Central memory CD4-positive, alpha-beta T cell (primary cell): ENCODE data around the gene RHBDL3.

Experiments used
- DNase-seq: peaks from one replicate; pipeline ENCODE4 v3.0.0; 2022

The RHBDL3 gene

DNA sequence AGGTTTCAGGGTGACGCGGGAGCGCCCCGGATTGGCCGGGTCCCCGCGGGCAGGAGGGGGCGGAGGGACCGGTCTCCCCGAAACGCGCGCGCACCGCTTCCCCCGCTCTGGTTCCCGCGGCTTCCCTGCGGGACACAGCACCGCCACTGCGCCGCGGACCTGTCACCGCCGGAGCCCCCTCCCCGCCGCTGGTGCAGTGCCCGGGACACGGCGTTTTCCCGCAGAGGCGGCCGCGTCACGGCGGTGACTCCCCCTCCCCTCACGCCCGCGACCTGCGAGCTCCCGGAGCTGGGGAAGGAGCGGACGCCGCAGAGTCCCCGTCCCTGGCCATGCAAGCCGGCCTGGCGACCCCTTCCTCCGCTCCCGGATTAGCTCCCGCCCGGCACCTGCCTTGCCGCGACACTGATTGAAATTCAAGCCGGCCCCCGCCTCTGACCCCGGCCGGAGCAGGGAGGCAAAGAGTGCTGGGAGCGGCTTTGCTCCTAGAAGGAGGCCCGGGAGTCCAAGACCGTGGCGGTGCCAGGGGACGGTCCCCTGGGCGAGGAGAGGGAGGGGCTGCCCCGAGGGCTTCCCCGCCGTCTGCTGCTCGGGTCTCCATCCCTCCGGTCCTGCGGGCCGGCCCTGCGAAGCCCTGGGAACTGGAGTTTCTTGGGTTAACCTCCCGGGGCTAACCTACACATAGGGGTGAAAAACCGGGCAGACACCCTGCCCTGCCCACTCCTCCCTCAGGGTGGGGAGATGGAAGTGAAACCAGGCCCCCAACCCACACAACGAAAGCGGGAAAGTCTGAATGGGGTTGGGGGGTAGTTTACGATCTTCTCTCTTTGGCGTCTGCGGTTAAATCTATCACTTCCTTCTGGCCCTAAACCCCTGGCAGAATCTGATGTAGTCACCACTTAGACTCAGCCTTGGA, 1.0 kb downstream of the RHBDL3 start:
- DNase-seq = peak; percentile 12

DNA sequence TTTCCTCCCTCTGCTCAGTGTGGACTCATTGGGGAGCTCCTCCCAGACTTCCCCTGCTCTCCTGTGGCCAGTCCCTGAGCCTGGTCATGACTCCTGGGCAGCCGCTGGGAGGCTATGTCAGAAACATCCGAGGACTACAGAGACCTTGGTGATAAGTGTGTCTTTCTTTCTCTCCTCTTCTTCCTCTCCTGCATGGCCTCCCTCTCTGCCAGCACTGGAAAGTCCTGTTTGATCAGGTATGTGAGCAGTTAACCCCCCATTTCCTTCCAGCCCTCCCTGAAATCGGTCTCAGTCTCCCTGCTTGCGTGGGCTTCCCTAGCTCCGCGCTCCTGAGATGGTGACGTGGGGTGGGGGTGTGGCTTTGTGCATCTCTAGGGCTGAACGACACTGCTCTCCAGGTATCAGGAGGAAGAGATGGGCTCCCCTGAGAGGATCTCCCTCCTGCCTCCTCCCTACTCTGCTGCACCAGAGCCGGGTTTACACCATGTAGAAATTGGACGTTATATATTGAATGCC, 2.1 kb downstream of the RHBDL3 start:
- DNase-seq = no peak

DNA sequence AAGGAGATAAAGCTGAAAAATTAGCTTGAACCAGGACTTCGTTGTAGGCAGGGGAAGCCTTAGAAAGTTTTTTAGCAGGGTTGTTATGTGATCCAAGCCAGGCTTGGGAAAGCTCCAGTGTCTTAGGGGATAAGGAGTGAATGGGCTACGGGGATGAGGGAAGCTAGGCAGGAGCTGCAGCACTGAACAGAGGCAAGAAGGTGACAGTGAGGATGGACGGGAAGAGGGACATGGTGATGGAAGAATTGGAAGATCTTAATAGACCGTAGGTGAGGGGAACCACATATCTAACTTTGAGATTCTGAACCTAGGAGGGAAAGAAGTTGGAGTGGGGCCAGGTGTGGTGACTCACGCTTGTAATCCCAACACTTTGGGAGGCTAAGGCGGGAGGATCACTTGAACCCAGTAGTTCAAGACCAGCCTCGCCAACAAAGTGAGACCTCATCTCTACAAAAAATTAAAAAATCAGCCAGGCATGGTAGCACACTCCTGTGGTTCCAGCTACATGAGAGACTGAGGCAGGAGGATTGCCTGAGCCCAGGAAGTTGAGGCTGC, 3.2 kb downstream of the RHBDL3 start:
- no peak for DNase-seq

DNA sequence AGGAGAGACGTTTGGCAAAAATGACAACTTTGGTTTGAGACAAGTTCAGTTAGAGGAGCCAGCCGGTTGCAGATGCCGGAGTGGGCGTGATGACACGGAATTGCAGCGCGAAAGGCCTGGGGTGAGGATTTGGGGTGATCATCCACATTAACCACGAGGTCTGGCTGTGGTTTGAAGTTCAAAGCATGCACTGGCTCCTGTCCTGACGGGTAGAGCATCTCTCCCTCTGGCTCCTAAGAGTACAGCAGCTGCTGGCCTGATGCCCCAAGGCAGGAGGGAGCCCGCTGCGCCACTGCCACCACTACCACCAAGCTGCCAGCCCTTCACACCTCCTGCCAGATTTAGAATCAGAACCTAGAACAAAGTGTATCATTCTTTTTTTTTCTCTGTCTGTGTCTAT, 3.7 kb downstream of the RHBDL3 start:
- DNase-seq = no peak

DNA sequence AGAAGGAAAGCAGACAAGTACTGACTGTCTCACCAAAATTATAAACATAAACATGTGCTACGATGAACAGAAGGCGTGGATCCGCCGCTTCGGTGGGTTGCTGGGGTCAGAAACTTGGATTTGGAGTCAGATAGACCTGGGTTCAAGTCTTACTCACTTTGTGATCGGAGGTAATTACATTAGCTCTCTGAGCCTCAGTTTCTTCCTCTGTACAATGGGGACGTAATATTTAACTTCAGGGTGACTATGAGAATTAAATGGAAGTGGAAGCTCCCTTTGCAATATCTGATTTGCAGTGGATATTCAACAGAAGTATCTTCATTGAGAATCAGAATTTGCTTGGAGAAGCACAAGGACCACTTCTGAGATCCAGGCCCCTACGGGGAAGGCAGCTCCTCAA, 6.2 kb downstream of the RHBDL3 start:
- DNase-seq = no peak

DNA sequence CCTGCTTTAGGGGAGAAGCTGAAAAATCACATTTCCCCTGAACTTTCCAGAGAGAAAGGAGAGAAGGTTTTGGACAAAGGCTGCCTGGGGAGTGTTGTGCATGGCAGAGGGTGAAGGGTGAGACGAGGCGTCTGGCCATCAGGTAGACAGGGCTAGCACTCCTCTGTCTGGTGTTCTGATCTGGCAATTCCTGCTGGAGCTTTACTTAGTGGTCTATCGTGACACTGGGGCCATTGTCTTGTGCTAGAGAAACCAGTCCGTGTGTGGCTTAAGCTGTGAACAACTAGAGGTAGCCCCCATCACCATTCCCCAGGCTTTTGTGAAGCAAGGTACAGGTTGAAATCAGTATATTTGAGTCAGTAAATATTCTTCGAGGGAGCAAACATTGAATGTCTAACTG, 8.5 kb downstream of the RHBDL3 start:
- no peak for DNase-seq

DNA sequence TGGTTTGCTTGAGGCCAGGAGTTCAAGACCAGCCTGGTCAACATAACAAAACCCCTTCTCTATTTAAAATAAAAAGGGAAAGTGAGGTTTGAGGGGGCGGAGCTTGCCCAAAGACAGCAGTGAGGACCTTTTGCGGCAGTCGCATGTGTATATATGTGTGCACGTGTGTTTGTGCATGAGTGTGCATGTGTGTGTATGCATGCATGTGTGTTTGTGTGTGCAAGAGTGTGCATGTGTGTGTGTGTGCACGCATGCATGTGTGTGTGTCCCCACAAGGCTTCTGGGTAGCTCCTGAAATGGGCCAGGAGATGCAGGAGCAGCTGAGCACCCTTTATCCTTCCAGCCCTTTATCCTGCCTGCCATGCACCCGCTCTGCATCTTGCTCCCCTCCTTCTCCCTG, 9.0 kb downstream of the RHBDL3 start:
- no peak for DNase-seq

DNA sequence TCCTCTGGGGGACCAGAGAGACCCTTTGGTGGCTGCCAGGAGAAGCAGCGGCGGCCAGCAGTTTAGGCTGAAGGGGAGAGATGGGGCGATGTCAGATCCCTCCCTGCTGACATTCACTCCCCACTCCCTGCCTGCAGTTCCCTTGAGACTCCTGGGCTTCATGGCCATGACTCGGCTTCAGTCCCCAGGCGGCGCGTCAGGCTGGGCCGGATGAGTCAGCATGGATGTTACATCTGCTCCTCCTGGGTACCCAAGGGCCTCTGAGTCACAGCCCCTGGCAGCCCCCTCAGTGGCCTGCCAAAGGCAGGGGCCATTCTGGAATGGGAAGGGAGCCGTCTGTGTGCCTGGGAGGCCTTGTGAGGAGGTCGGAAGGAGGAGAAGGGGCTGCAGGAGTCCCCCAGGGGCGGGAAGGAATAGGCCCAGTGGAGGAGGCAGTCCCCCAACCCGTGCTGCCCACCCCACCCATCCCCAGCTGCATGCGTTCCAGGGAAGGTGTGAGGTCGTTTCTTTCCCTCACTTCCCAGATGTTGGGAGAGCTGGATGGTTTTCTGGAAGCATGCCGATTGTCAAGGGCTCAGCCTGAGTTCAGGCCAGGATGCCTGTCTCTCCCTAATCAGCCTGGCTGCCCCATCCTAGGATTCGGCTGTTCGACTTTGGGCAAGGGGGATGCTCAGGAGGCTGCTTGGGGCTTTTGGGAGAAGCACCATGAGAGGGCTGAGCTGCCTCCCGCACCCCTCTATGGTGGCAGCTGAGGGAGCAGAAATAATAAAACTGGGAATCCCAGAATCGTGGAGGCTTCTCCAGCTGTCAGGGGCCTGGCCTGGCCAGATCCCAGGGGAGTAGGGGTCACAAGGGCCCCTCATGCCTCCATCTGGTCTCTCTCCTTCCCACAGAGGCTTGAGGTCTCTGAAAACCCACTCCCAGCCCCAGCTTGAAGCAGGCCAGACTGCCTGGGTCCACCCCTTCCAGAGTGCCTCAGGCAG, 9.7 kb downstream of the RHBDL3 start:
- DNase-seq = no peak

DNA sequence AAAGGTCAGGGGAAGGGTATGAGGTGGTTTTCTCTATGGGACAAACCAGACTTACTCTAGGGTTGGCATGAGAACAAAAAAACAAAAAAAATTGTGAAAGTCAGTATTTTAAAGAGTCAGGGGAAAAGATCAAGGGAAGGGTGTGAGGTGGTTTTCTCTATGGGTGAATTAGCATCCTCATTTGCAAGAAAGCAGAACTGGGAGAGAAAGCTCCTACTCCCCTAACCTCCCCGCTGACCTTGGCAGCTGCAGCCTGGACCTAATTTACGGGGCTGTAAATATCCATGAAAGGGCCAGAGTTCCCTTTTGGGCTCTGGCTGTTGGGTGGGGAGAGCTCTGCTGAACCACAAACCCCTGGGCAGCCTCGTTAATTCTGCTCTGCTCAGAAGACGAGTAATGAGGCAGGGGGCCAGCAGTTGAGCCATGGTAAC, 10.6 kb downstream of the RHBDL3 start:
- DNase-seq = no peak

DNA sequence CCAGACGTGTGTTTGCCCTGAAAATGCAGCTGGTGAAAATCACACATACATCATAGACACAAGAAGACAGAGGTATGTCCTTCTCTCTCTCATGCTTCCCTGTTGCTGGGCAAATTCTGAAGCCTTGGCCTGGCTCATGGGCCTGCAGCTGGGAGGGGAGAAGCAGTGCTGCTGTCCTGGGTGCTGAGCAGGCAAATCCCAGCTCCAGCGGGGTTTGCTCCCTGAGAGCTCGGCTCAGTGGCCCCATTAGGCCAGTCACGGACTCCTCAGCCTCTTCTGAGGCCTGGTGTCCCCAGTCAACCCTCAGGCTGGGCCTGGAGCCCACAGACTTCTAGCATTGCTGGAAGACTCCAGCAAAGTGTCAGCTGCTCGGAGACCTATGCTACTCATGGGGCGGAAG, 11.7 kb downstream of the RHBDL3 start:
- DNase-seq = no peak

DNA sequence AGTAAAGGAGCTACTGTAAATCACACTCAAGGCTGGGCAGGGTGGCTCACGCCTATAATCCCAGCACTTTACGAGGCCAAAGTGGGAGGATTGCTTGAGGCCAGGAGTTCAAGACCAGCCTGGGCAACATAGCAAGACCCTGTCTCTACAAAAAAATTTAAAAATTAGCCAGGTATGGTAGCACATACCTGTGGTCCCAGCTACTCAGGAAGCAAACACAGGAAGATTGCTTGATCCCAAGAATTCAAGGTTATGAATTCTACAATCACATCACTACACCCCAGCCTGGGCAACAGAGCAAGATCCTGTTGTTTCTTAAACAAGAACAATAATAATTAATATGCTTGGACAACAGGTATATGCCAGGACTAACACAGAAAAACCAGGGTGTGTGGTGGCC, 13.2 kb downstream of the RHBDL3 start:
- no peak for DNase-seq

DNA sequence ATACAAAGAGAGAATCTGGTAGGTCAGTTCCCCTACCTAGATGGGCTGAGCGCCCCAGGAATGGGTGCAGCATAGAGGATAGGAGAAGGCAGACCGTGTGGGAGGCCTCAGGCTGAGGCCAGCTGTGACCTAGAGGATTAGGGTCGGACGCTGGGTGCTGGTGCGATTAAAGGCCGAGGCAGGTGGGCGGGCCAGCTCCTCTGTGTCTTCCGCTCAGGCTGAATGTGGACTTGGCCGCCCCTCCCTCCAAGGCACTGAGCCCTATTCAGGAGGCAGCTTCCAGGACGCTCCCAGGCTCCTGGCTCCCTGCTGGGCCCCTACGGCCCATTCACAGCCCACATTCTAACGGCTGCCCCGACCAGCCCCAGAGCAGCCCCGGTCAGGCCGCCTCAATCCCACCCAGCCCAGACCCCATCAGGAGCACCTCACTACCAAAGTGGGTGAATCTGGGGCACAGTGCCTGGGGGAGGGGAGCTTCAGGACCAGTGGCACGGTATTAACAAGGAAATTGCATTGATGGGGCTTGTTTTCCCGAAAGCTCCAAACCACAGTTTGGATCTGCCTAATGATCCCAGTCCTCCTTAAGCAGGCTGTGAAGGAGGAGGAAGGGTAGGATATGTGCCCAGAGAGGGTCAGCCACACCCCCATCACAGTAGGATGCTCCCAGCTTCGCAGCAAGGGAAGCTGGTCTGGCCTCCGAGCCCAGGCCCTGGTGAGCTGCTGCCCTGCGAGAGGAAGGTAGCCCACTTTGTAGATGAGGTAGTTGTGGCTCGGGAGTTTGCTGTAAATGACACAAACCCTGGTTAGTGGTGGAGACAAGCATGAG, 14.5 kb downstream of the RHBDL3 start:
- DNase-seq = no peak

DNA sequence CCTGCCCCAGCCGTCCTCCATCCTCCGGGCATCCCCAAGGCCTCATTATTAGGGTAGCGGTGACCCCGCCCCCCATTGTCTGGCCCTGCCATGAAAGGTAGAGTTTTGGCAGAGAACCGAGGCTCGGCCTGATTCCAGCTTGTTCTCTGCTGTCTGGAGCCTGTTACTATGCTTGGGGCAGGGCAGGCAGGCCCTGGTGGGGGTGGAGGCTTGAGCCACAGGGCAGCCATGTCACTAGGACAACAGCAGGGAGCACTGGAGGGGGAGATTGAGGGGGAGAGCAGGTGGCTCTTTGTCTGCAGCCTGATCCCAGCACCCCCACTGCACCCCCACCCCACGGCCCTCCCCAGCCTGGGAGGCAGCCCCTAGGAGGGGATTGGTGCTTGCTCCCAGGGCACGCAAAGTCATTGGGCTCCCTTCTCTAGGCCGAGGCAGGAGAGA, 15.4 kb downstream of the RHBDL3 start:
- DNase-seq = no peak

DNA sequence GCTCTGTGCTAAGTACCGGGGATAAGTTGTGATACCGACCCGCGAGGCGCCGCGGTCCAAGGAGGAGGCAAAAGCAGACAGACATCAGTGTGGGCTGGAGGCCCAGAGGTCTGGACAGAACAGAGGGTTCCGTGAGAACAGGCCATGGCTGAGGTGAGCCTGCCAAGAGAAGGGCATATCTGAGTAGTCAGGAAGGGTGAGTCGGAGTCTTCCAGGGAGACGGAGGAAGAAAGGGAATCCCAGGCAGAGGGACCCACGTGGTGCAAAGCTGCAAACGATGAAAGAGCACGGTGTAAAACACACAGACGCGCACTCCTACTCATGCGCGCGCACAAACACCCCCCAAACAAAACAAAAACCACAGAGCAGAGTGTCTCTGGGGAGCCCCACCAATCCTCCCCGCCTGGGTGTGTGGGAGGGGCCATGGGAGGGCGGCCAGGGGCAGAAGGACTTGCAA, 18.1 kb downstream of the RHBDL3 start:
- DNase-seq = no peak

DNA sequence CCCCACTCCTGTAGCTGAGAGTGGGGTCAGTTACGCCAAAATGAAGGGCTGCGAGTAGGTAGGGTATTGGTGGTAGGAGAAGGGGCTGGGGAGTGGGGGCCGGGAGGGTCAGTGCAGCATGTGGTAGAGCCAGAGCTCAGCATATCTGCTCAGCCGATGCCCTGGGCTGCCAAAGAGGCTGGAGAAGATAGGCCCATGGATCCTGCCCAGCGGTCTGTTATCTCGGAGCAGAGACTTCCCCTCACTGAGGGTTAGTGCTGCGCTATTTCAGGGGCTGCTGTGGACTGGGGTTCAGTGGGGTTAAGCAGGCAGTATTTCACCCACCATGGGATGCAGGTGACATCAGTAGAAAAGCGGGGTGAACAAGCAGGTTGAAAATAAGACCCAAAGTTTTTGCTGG, 19.7 kb downstream of the RHBDL3 start:
- no peak for DNase-seq

DNA sequence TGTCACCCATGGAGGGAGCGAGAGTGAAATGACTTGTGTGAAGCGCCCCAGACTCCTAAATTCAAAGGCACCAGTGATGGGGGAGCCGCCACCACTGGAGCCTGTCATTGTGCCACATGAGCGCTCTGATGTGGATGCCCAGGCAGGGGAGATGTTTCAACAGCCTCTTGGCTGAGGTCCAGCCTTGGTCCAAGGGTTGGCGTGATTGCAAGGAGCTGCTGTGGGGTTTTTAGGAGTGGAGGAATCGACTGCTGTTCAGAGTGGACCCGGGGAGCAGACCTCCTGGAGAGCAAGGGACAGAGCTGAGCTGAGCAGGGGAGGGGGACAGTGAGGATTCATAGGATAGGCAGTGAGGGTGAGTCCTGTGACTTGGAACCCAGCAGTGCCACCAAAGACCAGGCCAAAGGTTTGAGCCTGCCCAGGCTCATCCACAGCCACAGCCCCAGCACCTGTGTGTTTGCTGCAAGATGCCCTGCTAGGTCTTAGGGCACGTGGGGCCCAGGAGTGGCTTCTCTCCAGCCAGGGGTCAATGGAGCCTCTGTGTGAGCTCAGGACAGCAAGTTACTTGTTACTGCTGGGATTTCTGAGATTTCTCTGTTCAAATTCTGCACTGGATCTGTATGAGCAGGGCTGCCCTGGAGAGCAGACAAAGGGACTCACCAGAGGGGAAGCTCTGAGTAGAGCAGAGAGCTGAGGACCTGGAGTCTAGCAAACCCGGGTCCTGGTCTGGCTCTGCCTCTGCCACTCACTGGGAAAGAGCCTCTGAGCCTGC, 20.3 kb downstream of the RHBDL3 start:
- DNase-seq = no peak

DNA sequence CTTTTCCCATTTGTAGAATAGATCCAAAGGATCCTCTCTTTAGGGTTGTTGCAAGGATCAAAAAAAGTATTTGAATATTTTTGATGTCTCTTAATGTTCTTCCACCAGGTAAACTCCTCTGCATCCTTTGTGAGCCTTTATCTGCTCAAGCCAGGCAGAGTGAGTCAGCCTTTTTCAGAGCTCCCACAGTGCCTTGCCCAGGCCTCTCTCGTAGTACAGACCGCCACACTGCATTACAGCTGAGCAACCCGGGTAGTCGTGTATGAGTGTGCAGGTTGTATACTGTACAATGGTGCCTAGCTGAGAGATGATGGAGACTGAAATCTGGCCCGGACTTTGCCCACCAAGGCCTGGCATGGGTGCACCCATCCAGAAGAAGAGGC, 20.9 kb downstream of the RHBDL3 start:
- no peak for DNase-seq

DNA sequence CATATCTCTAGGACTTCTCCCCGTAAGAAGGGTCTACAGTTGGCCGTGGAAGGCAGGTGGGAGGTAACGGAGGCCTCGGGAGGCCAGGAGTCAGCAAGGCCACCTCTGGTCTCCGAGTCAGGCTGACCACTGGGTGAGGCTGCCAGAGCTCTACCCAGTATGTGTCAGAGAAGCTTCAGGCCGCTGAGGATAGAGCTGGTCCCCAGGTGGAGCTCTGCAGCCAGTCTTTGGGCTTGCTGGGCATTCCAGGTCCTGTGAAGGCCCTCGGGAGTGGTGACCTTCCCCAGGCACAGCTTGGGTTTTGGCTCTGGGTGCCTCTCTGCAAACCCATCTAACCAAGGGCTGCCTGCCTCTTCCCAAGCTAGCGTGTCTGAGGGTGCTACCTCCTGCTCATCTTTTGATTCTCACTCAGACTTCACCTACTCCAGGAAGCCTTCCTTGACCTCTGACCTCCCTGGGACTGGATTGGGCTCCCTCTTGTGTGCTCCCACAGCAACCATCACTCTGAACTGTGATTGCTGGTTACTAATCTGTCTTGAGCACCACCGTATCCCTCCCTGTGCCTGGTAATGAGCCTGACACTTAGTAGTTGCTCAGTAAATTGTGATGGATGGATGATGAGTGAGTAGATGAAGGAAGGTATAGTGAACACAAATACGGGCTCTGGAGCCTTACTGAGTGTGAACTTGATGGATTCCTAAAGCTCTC, 22.3 kb downstream of the RHBDL3 start:
- DNase-seq = no peak

DNA sequence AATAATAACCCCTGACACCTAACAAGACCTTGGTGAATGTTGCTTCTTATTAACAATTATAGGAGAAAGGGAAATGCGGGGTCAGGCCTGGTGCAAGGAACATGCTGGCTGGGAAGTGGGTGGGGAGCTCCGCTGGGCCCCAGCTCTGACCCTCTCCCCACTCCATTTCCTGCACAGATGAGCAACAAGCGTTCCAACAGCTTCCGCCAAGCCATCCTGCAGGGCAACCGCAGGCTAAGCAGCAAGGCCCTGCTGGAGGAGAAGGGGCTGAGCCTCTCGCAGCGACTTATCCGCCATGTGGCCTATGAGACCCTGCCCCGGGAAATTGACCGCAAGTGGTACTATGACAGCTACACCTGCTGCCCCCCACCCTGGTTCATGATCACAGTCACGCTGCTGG, 23.0 kb downstream of the RHBDL3 start:
- no peak for DNase-seq

DNA sequence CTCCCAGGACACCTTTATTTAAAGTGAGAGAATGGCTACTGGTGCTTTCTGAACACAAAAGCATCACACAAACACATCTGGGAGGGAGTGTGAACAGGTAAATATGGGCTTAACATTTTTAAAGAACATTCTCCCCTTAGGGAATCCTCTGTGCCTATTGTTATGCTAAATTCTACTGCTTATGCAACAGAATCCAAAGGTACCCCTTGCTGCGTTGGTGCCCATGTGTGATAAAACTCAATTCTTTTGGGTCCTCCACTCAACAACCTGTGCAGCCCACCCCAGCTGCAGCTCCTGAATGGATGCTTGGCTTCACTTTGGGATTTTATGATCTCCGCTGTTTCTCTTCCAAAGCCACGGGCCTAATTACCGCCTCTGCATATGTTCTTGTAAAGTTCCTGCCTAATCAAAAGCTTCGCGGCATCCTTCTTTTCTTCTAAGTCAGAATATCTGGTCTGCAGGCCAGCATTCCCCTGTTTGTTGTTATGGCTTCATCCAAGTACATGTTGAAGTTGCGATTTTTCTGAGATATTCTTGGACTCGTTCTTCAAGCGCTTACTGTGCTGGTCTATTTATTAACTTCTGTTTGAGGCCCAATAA, 23.9 kb downstream of the RHBDL3 start:
- no peak for DNase-seq
